K562 (cell line): ENCODE measurements around the gene TMEM204. TPM values are rescaled to one million over a fixed set of nuclear protein-coding genes. Genes with fewer than 3 reads are reported as not detected.
A peak's percentile ranks its signal among the peaks of the same experiment; 100 is the strongest.

Source experiments
- ATAC-seq: fragments of 200-7000 bp; cut with Tn5 transposase; 3 replicates; pipeline ENCODE4 v1.9.1; 2020; ENCODE audit warnings: moderate library complexity
- BruUV-seq: library from RNA; stranded (reverse); fragments of 400-500 nt; replicated peaks from 2 replicates; lab custom pipeline; 2021; lab: Mats Ljungman, UMichigan
- CTCF ChIA-PET: fragments of 300-600 bp; formaldehyde crosslinking; extraction: SDS; loops from one replicate; lab custom pipeline; 2021; ENCODE audit warnings: low intra/inter-chr PET ratio; lab: Yijun Ruan, JAX
- POLR2A ChIA-PET: fragments of 300-600, 350-650 bp; sonication (Branson Sonifier 250); formaldehyde crosslinking; extraction: SDS; loops from one replicate; lab custom pipeline; 2021; ENCODE audit warnings: antibody characterized with exemption, inconsistent platforms; lab: Yijun Ruan, JAX
- DNase-seq, 4 experiments: peaks; one replicate each; pipeline versions ENCODE4 v3.0.0 to v3.0.0-alpha.2; 2011 to 2018; ENCODE audit warnings: low spot score in 3 of 4, mixed read lengths in 3 of 4; ENCODE audit errors: extremely low read depth in 1 of 4
- FAIRE-seq: peaks from 2 replicates; lab custom pipeline; 2011; peaks lifted over from hg19 to GRCh38; lab: Jason Lieb, UNC
- H2AFZ ChIP-seq: 2 replicates; pipeline ENCODE4 v1.6.0; 2011; ENCODE audit warnings: low read depth, low read length, control low read depth, inconsistent platforms
- H3K27ac ChIP-seq: fragments of 200-600 bp; 3 replicates; pipeline ENCODE4 v1.8.0; 2011; ENCODE audit warnings: low read depth, mild to moderate bottlenecking, control low read depth, inconsistent platforms, low read length, moderate library complexity, mixed read lengths; ENCODE audit errors: extremely low read depth
- H3K27me3 ChIP-seq, 2 experiments: fragments of 300-600 bp in 1 of 2; 2 replicates in 1 of 2; 3 replicates in 1 of 2; pipeline versions ENCODE4 v1.6.0 to v1.8.0; 2011; ENCODE audit warnings: inconsistent platforms in 2 of 2, low read length in 2 of 2, mild to moderate bottlenecking in 1 of 2, mixed read lengths in 1 of 2, moderate library complexity in 1 of 2; ENCODE audit not compliant: control insufficient read depth in 2 of 2, insufficient read depth in 2 of 2
- H3K36me3 ChIP-seq: fragments of 300-600 bp; 3 replicates; pipeline ENCODE4 v1.8.0; 2011; ENCODE audit warnings: mild to moderate bottlenecking, low read length, inconsistent platforms; ENCODE audit not compliant: control insufficient read depth, insufficient read depth
- H3K4me1 ChIP-seq, 2 experiments: fragments of 200-600 bp in 1 of 2; replicated peaks in 1 of 2; 2 replicates in 1 of 2; 3 replicates in 1 of 2; pipeline versions ENCODE4 v1.5.1 to v1.8.0; 2011; ENCODE audit warnings: inconsistent platforms in 2 of 2, low read length in 2 of 2, mild to moderate bottlenecking in 1 of 2, mixed read lengths in 1 of 2, moderate library complexity in 1 of 2; ENCODE audit not compliant: control insufficient read depth in 2 of 2, insufficient read depth in 2 of 2
- H3K4me2 ChIP-seq: 2 replicates; pipeline ENCODE4 v1.6.1; 2011; ENCODE audit warnings: low read length, control low read depth, inconsistent platforms, mixed read lengths; ENCODE audit not compliant: insufficient read depth
- H3K4me3 ChIP-seq: fragments of 200-600 bp; sonication (generic), shearing (Covaris generic); 2 replicates; pipeline ENCODE4 v1.5.1; 2016; ENCODE audit warnings: control low read depth, inconsistent platforms
- H3K79me2 ChIP-seq: fragments of 200-600 bp; 3 replicates; pipeline ENCODE4 v1.8.0; 2011; ENCODE audit warnings: low read length, inconsistent platforms; ENCODE audit not compliant: control insufficient read depth, insufficient read depth
- H3K9ac ChIP-seq, 2 experiments: 2 replicates each; pipeline versions ENCODE4 v1.6.0 to v1.6.1; 2011; ENCODE audit warnings: low read depth in 2 of 2, low read length in 2 of 2, control low read depth in 1 of 2, inconsistent platforms in 1 of 2, mild to moderate bottlenecking in 1 of 2, mixed read lengths in 1 of 2; ENCODE audit not compliant: insufficient read depth in 1 of 2
- H3K9me1 ChIP-seq: one replicate; pipeline ENCODE4 v1.6.0; 2011; ENCODE audit warnings: inconsistent platforms, mild to moderate bottlenecking, low read length, moderate library complexity; ENCODE audit not compliant: control insufficient read depth, insufficient read depth
- H3K9me3 ChIP-seq: replicated peaks from 2 replicates; pipeline ENCODE4 v1.5.1; 2011; ENCODE audit warnings: low read depth, low read length, inconsistent platforms; ENCODE audit not compliant: control insufficient read depth, insufficient read depth
- H4K20me1 ChIP-seq: replicated peaks from 2 replicates; pipeline ENCODE4 v1.6.1; 2011; ENCODE audit warnings: low read length, inconsistent platforms, mixed read lengths; ENCODE audit not compliant: control insufficient read depth, insufficient read depth
- ATF3 ChIP-seq, 2 experiments: fragments of 450-650 bp in 1 of 2; sonication (generic) in 1 of 2; formaldehyde crosslinking in 1 of 2; IDR thresholded peaks in 1 of 2; conservative IDR thresholded peaks in 1 of 2; 2 replicates each; pipeline versions ENCODE4 v1.6.1 to v1.8.1; 2016 to 2023; ENCODE audit warnings: mild to moderate bottlenecking in 2 of 2, moderate library complexity in 2 of 2, inconsistent platforms in 1 of 2, missing genetic modification reagents in 1 of 2
- CHD7 ChIP-seq: fragments of 200-600 bp; sonication (generic); IDR thresholded peaks from one replicate; pipeline ENCODE4 v1.6.1; 2012; ENCODE audit warnings: mild to moderate bottlenecking, low read depth, low read length, inconsistent platforms
- MCM5 ChIP-seq: fragments of 450-650 bp; IDR thresholded peaks from 2 replicates; pipeline ENCODE4 v1.6.1; 2016; ENCODE audit warnings: low read depth
- THAP12 ChIP-seq: fragments of 250-450 bp; sonication (Bioruptor Pico); IDR thresholded peaks from 2 replicates; pipeline ENCODE4 v1.9.0; 2021; ENCODE audit warnings: mild to moderate bottlenecking, inconsistent platforms
- ZNF316 ChIP-seq: fragments of 450-650 bp; IDR thresholded peaks from 2 replicates; pipeline ENCODE4 v1.6.1; 2016
- WGBS: fragments of 100-300 bp; shearing (Covaris generic); methylation state at CpG from one replicate; pipeline ENCODE4 v1.1.6; 2016; ENCODE audit warnings: low coverage, mixed read lengths; ENCODE audit not compliant: insufficient coverage; ENCODE audit errors: missing lambda C conversion rate; 5-methylcytosine and 5-hydroxymethylcytosine counted together
- in situ Hi-C: fragments of 300-500 bp; cut with MboI; formaldehyde crosslinking; loops from 4 replicates; pipeline ENCODE4 v1.15.0; 2018; ENCODE audit warnings: inconsistent platforms, mixed read lengths
- intact Hi-C: fragments of 100-400 bp; cut with micrococcal nuclease; formaldehyde crosslinking; loops from 2 replicates; pipeline ENCODE4 v1.14.2; 2022
- polyA plus RNA-seq, 8 experiments: library from polyadenylated mRNA; depleted of rRNA in 4 of 8; stranded (reverse) in 5 of 8; unstranded in 3 of 8; fragments of >200 nt; fragmentation: Nextera tagmentation in 2 of 8; fragmentation: Illumina TruSeq in 1 of 8; extraction: Ambion mirVana in 2 of 8; extraction: Trizol in 1 of 8; gene quantifications; 2 replicates each; pipeline versions ENCODE4 v1.2.1 to v1.2.3, GENCODE V29; 2011 to 2014; ENCODE audit warnings: inconsistent platforms in 1 of 8, missing spikeins in 1 of 8
- total RNA-seq, 7 experiments: library from RNA; depleted of rRNA in 6 of 7; stranded (reverse); fragments of >200 nt in 6 of 7; fragmentation: Illumina TruSeq in 2 of 7; extraction: Trizol in 2 of 7; gene quantifications; 2 replicates each; pipeline versions ENCODE4 v1.2.1 to v1.2.3, GENCODE V29; 2011 to 2021; ENCODE audit warnings: low replicate concordance in 1 of 7

Gene TMEM204
- total and polyA plus RNA-seq, 9 of the 15 experiments (the other 6 are each of a cell fraction or from before 2014, with no cell fraction given), result 0.04 to 0.18 TPM; not detected in 7

- no peaks in the 10 kb centered on the region for H3K9me3 ChIP-seq
- WGBS, result 96% methylated on average over 6 of the region's 25 CpGs
- H4K20me1 ChIP-seq, result peaks cover 7% of the 10 kb centered on the region; the same call in 1 of the 2 replicates
- ChIA-PET CTCF (no interaction called here), POLR2A (interaction anchor here (0.6 kb wide), 1 partner anchor 469 kb away, joined by 3 read pairs; the partner anchor contains the start of gene RPS2)
- peak overlapping the region in 1 of 2 experiments; percentile 52; a peak in 1 of 4 replicates for H3K9ac ChIP-seq
- no peak overlapping the region for H3K4me2 ChIP-seq
- H3K79me2 ChIP-seq, result peaks cover 32% of the 10 kb centered on the region
- ATAC-seq (no peak), DNase-seq (peak in 1 of 4 experiments; percentile 7), FAIRE-seq (no peak)
- intact Hi-C loops (no loop called here), in situ Hi-C loops (no loop called here)
- no peak overlapping the region for H2AFZ ChIP-seq
- no peak overlapping the region for H3K27ac ChIP-seq
- no peak overlapping the region for H3K4me3 ChIP-seq
- no TSS peak for BruUV-seq
- H3K27me3 ChIP-seq, result no peaks in the 10 kb centered on the region
- H3K9me1 ChIP-seq, result no peaks in the 10 kb centered on the region
- H3K36me3 ChIP-seq, result peaks cover 66% of the 10 kb centered on the region; the same call in 2 of the 3 replicates
- peaks cover 16 to 62% of the 10 kb centered on the region in 2 experiments; a peak in 3 of 5 replicates for H3K4me1 ChIP-seq
- TF ChIP-seq THAP12 (CRISPR knock-in tag) (no peak), MCM5 (no peak), ZNF316 (no peak), ATF3 (IDR thresholded peaks at IDR 0.05) (no peak), ATF3 (CRISPR knock-in tag; conservative IDR thresholded peaks at IDR 0.05) (no peak), CHD7 (no peak)
Measured at GRCh38 chr16:1495889-1496262, 37.6 kb upstream of the TMEM204 start.
